ENCODE measurements around the gene BACH2. TPM values are rescaled to one million over a fixed set of nuclear protein-coding genes. Genes with fewer than 3 reads are reported as not detected.
"Not testable (repeated sequence)": the region's sequence is repeated elsewhere in the genome, so short reads cannot be mapped to it uniquely, and the experiment has no call there.

The BACH2 gene
- total RNA-seq, 1 donor = 13.2 TPM

DNA sequence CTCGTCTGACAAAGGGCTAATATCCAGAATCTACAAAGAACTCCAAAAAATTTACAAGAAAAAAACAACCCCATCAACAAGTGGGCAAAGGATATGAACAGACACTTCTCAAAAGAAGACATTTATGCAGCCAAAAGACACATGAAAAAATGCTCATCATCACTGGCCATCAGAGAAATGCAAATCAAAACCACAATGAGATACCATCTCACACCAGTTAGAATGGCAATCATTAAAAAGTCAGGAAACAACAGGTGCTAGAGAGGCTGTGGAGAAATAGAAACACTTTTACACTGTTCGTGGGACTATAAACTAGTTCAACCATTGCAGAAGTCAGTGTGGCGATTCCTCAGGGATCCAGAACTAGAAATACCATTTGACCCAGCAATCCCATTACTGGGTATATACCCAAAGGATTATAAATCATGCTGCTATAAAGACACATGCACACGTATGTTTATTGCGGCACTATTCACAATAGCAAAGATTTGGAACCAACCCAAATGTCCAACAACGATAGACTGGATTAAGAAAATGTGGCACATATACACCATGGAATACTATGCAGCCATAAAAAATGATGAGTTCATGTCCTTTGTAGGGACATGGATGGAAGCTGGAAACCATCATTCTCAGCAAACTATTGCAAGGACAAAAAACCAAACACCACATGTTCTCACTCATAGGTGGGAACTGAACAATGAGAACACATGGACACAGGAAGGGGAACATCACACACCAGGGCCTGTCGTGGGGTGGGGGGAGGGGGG is 130.3 kb downstream of the BACH2 start:
- DNase-seq (ENCODE audit: low read depth in 2 of 3, low spot score in 2 of 3) = not testable (repeated sequence)

DNA sequence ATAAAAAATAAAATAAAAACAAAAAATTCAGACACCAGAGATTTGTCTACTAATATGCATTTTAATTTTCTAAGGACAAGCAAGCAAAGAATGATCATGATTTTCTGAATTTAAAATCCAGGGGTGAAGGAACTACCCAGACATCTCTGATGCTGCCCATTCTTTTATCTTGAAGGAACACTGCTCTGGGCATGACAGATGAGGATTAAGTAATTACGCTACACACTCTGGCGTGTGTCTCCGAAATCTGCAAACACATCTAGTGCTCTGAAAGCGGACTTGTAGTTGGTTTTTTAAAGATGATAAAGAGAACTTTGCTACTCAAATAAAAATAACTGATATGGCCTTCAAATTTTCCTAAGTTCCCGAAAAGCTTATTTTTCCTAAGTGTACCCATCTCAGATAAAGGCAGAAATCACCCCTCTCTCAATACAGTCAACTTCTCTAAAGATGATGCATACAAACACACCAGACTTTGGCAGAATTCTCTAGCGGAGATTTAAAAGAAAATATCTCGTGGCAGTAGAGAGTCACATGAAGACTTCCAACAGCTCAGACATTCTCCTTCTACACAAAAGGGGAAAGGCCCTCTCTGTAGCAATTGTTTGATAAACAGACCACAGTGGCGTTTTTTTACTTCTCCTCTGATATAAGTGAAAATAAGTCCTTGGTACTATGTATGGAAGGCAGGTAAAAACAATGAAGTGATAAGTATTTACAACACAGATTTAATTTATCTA is 133.8 kb downstream of the BACH2 start:
- DNase-seq (ENCODE audit: low read depth in 2 of 3, low spot score in 2 of 3) = no peak

DNA sequence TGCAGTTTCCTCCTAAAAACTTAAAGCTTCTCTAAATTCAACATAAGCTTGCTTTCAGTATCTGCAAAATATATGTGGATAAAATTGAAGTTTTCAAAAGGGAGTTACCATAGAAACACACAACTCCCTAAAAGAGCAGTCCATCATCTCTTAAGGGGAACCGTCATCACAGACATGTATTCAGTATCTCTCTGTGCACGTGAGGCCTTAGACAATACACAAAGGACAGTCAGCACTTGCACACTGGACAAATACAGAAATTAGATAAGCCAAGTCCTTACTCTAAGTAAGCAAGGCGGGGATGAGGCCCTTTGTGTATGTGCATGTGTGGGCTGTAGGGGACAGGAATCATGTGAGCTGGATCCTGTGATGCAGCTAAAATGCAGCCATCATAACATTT is 136.6 kb downstream of the BACH2 start:
- peak in 1 of 3 donors; percentile 64 for DNase-seq (ENCODE audit: low read depth in 2 of 3, low spot score in 2 of 3)

DNA sequence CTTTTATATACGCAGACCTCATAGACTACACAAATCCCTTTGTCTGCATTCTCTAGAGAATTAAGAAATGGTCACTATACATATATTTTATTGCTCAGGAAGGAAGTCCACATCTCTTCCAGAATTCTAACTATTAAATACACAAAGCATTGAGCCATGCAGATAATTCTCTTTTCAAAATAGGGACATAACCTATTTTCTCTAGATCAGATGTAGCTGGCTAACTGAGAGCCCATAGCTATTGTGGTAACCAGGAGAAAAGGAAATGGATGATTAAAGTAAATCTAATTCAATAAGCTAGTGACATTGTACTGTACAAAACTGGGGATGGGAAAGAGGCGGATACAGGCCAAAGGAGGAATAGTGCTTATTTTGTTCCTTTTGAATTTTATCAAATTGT is 137.2 kb downstream of the BACH2 start:
- no peak for DNase-seq (ENCODE audit: low read depth in 2 of 3, low spot score in 2 of 3)

DNA sequence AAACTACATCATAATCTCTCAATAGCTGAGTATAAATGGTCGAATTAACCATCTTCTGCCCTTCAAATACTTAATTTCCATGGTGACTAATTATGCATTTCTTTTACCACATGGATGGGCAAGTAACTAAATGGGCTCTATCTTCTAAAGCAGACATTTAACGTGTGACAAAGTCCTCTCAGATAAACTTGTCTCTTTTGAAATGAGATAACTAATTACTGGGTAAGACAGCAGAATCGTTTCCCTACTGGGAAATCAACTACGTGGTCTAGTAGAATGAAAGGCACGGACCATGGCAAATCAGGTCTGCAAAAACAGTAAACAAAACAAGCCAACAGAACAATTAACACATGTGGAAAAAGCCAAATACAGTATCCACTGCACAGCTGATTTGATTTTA is 137.7 kb downstream of the BACH2 start:
- no peak for DNase-seq (ENCODE audit: low read depth in 2 of 3, low spot score in 2 of 3)

DNA sequence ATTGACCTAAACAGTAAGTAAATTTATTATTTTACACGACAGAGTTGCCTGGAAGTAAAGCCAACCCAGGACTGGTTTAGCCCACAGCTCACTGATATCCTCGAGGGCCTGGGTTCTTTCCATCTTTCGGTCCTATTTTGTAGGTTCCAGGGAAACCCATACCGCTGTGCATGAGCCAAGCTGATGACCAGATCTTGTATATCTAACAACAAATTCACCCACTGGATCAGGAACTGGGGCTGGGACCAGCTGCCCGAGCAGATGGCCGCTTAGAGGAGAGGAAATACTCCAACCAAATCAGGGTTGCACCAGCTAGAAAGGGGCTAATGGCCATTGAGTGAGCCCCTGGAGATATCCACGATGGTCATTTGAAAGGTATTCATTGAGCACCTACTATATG is 139.2 kb downstream of the BACH2 start:
- no peak for DNase-seq (ENCODE audit: low read depth in 2 of 3, low spot score in 2 of 3)

DNA sequence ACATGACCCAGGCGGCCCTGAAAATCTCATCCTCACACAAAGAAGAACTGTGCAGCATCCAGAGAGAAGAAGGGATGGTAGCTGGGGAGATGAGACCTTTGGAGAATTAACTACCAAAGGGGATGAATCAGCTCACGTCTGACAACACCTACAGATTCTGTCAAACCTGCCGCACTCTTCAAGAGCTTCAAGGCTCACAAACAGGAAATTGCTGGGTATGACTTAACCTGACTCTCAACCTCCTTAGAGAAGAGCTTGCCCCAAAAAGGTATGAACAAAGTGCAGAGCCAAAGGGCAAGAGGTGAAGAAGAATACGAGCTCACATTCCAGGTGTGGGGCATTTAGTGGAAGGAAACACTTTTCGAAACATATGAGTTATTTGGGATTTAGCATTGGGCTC is 139.8 kb downstream of the BACH2 start:
- peak in 1 of 3 donors; percentile 25 for DNase-seq (ENCODE audit: low read depth in 2 of 3, low spot score in 2 of 3)

DNA sequence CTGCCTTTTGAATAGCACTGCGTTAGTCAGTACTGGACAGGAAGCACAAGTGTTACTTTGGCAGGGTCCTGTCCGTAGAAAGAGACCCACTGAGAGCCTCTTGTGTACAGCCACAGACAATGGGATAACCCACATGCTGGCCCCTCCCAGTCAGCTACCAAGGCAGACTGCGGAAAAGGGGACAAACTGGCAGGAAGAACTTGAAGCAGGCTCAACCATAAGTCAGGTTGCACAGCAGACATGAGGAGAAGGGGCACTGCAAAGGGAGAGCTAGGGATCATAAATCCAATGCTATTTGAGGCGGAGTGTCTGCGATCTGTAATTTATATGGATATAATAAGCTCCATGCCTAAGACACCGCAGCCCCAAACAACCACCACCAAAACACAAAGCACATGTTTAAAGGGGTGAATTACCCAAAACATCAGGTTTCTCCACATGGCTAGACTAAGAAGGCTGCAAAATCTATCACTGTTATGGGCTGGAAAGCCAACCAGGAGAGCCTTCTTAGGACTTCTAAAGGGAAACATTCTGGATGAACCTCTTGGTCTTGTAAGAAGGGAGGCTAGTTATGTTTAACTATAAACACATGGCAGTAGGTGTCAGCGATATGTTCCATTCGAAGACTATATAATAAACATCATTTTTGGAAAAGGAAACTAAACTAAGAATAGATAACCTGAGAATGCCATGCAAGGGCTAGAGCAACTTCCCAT is 141.7 kb downstream of the BACH2 start:
- DNase-seq (ENCODE audit: low read depth in 2 of 3, low spot score in 2 of 3) = no peak

DNA sequence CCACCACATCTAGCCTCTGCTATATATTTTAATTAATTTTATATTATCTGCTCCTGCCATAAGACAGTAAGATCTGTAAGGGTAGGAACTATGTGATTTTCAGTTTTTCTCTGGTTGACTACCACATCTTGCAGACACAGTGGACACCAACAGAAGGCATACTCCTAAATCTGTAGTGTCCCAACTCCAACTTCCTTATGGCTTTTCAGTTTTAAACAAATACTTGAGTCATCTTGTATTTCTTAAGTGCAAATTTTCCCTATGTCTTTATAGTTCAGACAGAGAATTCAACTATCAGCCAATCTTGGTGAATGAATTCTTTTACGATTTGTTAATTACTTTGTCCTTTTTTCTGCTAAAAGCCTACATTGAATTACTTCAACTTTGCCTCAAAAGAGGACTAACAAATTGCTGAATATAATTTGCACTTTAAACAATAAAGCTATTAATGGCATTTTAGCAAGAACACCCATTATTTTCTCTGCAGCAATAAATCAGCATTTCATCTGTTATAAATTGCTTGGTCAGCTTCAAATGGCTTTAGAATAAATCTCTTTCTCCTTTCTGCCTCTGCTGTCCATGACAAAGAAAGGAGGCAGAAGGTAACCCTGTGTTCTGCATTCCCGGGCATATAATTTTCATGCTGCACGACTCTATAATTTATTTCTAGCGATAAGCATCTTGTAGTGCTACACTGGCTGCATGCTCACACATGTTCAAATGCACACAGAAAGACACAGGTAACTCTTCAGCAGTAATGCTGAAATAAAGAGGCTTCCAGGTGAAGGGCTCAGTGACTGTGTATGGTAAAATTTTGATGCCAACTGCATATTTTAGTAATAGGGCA is 144.8 kb downstream of the BACH2 start:
- no peak for DNase-seq (ENCODE audit: low read depth in 2 of 3, low spot score in 2 of 3)

DNA sequence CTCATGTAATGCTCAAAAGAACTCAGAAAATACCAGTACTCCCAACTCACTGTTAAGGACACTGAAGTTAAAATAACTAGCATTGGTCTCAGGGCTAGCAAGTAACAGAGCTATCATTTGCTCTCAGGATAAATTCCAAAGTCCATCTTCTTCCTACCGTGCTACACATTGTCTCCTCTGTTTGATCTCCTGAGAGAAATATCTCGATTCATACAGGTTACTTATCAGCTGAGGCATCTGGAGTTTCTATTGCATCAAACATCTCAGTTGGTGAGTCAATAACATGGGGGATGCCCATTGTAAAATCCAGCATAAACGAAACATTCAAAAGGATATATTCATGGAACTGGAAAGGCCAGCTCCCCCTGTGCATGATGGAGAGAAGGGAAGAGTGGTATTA is 147.4 kb downstream of the BACH2 start:
- DNase-seq (ENCODE audit: low read depth in 2 of 3, low spot score in 2 of 3) = no peak

DNA sequence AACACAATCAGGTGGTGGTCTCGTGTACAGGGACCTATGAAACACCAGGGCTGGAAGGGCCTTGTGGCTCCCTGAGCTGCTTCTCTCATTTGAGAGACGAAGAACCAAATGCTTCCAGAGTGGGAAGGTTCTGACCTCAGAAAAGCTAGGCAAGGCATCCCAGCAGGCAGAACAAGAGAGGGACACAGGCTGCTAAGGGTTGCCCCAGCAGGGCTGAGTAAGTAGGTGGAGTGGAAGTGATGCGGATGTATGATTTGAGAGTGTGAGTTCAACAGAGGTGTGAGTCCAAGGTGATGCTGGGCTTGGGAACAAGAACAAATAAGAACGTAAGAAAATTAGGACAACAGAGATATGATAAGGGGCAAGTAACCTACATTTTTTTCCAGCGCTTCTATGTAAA is 147.8 kb downstream of the BACH2 start:
- DNase-seq (ENCODE audit: low read depth in 2 of 3, low spot score in 2 of 3) = no peak

DNA sequence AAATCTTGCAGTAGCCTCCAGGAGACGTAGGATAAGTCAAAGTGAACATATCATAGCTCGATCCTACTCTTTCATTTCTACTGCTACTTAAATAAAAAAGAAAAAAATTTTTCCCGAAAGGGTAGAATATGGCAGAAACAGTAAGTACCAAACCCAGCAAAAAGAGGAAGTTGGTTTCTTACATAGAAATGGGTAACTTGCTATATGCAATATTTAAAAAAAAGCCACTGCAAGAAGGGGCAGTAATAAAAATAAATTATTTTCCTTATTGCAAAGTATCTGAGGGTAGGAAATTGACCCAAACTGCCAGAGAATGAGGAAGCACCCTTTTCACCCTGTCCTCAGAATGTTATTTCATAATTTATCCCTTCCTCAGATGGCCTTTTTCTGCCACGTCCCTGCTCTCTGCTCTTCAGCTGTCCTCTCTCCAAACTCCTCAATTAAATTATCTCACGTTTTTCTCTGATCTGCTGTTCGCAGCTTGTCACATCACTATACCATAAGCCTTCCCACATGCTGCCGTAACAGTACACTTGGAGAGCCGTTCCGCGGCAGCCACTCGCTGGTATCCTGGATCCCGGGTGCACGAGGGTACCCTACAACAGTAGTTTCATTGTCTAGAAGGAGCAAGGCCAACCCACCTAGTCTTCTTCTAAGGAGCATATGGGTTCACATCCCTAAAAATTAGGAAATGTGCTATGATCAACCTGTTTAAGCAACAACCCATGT is 149.6 kb downstream of the BACH2 start:
- DNase-seq (ENCODE audit: low read depth in 2 of 3, low spot score in 2 of 3) = peak in 1 of 3 donors; percentile 63

DNA sequence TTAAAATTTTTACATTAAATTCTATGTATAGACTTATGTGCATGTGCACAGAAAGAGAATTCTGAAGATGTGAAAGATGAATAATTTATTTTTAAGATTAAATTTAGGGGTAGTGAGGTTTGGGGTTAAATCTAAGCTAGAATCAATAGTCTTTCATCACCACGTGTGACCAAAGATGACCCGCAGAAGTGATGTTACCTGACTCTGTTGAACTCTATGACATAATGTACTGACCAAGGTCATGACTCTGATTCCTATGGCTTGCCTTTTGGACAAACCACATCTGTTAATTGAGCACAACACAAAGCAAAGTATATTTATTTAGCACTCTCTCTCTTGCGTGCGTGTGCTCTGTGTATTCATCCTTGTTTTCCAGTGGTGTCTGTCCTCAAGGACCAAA is 150.6 kb downstream of the BACH2 start:
- DNase-seq (ENCODE audit: low read depth in 2 of 3, low spot score in 2 of 3) = no peak

DNA sequence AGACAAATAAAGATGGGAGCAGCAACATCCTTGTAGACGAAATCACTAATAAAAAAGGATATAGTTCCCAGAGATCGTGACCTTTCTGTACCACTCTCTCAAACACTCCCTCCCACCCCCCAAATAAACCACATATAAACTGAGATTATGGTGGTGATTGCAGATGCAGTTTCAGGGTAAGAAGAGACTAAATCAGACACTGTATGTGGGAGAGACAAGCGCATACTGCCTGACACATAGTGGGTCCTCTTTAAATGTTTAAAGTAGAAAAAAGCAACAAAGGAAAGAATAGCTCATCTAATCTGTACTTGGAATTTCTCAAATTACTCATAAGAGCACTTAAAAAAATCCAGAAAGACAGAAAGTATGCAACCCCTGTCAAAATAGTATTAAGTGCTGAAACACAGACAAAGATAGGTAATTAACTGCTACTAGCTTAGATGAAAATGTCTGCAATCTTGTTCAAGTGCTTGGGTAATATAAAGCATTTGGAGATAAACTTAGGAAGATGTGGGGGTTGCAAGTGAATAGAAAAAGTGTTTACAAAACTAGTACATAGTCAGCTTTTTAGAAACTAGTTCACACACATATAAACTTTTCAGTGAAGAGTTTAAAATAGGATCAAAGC is 151.6 kb downstream of the BACH2 start:
- no peak for DNase-seq (ENCODE audit: low read depth in 2 of 3, low spot score in 2 of 3)

DNA sequence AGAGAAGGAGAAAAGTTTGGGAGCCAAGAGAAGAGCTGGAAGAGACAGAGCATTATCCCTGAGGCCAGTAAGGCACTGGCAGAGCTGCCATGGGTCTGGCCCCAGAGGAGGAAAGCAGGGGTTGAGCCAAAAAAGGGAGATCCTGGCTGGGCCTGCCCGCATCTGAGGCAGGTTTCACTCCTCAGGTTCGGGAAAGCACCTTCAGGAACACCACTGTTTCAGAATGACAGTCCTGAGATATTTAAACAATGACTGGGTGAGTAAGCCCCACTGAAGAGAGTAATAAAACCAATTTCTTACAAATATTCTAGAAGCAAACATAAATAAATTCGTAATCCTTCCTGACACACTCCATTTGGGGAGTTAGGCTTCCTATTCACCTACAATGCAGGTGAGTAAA is 152.2 kb downstream of the BACH2 start:
- no peak for DNase-seq (ENCODE audit: low read depth in 2 of 3, low spot score in 2 of 3)

DNA sequence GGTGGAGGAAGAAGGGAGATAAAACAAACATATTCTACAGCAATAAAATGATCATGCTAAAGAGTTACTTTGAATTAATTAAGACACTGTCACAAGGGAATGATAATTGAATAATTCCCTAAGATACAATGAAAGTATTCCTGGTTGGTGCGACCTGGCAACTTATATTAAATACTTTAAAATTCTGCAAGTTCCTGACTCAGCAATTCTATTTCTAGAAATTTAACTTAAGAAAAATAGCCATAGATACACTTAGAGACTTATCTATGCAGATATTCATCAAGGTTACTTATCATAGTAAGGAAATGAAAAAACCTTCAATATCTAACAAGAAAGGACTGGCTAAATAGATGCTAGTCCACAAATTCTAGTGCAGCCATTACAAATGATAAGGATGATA is 156.0 kb downstream of the BACH2 start:
- no peak for DNase-seq (ENCODE audit: low read depth in 2 of 3, low spot score in 2 of 3)

DNA sequence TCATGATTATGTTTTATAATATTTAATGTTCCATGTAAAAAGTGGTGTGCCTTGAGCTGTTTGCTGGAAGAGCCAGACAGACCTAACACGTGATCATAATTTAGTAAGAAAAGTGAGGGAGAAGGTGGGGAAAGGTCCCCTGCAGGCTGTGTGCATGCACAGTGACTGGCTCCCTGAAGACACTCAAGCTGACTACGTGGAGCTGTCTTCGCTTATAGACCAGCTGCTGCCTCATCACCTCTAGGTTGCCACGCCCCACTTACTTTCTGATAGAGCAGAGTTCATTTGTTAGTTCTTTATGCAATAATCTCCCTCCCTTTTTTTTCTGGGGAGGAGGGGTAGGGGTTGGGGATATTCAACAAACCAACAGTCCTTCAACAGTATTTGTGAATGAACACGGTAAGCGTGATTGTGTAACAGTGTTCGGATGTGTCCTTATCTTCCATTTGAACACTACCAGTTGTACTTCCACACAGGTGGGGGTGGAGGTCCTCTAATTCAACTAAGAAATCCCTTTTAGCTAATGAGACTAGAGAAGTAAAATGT is 157.3 kb downstream of the BACH2 start:
- DNase-seq (ENCODE audit: low read depth in 2 of 3, low spot score in 2 of 3) = no peak

DNA sequence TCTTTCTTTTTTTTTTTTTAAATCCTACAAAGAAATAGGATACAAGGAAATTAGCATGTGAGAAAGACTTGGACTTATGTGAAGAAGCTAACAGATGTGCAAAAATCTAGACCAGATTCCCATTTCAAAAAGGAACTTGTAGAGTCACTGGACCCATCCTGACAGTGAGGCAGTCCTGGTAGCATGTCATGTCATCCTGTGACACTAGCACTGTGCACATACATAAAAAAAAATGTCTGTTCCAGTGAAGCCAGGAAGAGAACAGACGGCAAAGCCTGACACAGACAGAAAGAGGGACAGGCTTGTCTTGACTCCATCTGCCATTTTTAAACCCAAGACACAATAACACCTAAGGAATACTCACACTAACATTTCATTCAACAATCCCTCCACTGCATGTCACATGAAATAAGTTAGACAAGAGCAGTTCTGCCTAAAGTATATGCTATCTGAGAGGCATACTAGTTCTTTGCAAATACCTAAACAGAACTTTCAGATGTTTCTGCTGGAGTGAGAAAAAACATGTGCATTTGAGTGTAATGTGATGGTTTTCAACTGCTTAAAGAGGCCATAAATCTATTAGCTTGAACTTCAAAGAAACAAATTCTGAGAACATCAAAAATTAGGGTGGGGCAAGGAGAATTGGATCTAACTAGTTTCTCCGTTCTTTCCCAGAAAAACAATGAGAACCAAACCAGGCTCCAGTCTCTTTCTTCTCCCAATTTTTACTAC is 159.6 kb downstream of the BACH2 start:
- DNase-seq (ENCODE audit: low read depth in 2 of 3, low spot score in 2 of 3) = no peak

DNA sequence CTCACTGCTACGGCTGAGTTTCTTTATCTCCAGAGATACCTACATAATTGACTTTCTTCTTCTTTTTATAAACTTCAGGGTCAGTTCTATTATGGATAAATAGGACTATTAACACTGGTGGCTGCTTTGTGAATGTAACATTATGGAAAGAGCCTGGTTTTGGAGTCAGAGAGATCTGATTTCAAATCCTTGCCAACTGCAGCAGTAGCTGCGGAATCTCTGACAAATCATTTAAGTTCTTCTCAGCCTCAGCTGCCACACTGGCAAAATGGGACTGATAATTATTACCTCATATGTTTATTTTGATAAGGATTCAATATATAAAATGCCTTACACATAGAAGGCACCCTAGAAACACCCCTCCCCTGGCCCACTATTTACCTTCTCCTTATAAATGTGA is 160.5 kb downstream of the BACH2 start:
- no peak for DNase-seq (ENCODE audit: low read depth in 2 of 3, low spot score in 2 of 3)
